Measurements from ENCODE around the gene CYGB. TPM values are rescaled to one million over a fixed set of nuclear protein-coding genes. Genes with fewer than 3 reads are reported as not detected.
A peak's percentile ranks its signal among the peaks of the same experiment; 100 is the strongest.
"Not testable (repeated sequence)": the region's sequence is repeated elsewhere in the genome, so short reads cannot be mapped to it uniquely, and the experiment has no call there.

Gene CYGB
- total and polyA plus RNA-seq, 4 donors = 0.83 to 7.8 (median 1.4) TPM

GRCh38 chr17:76534831-76535732 is 2.4 kb downstream of the CYGB start:
- no peaks in the 10 kb centered on the region for H3K9me3 ChIP-seq (ENCODE audit: control insufficient read depth in 4 of 4, low read length in 3 of 4)
- WGBS = 86% methylated on average over 7 of the region's 7 CpGs
- no peak for DNase-seq (ENCODE audit: low spot score)
- peak overlapping the region in 1 of 2 donors; percentile 12 for H3K27ac ChIP-seq (ENCODE audit: low read depth in 1 of 2, low read length in 2 of 2)
- peaks cover 3 to 30% (median 14%) of the 10 kb centered on the region in 4 donors for H3K4me1 ChIP-seq (ENCODE audit: control insufficient read depth in 4 of 4, insufficient read depth in 4 of 4, low read length in 3 of 4)
- no peak overlapping the region for H3K4me3 ChIP-seq (ENCODE audit: low read depth in 1 of 3, low read length in 3 of 3)
- H3K36me3 ChIP-seq (ENCODE audit: control insufficient read depth in 4 of 4, insufficient read depth in 3 of 4, low read depth in 1 of 4, low read length in 3 of 4) = no peaks in the 10 kb centered on the region
- H3K9ac ChIP-seq (ENCODE audit: low read depth in 1 of 2, low read length in 2 of 2) = no peak overlapping the region
- TF ChIP-seq HNF4G (IDR thresholded peaks at IDR 0.05) (no peak), HNF4A (conservative IDR thresholded peaks at IDR 0.05) (no peak), REST (IDR thresholded peaks at IDR 0.05) (no peak), RAD21 (IDR thresholded peaks at IDR 0.05) (no peak)
- H3K27me3 ChIP-seq (ENCODE audit: control insufficient read depth in 4 of 4, insufficient read depth in 4 of 4, low read length in 3 of 4) = no peaks in the 10 kb centered on the region

GRCh38 chr17:76533640-76534359 is 3.7 kb downstream of the CYGB start:
- not testable (repeated sequence) for H3K9me3 ChIP-seq (ENCODE audit: control insufficient read depth in 4 of 4, low read length in 3 of 4); H3K36me3 ChIP-seq (ENCODE audit: control insufficient read depth in 4 of 4, insufficient read depth in 3 of 4, low read depth in 1 of 4, low read length in 3 of 4); H3K27me3 ChIP-seq (ENCODE audit: control insufficient read depth in 4 of 4, insufficient read depth in 4 of 4, low read length in 3 of 4); H3K27ac ChIP-seq (ENCODE audit: low read depth in 1 of 2, low read length in 2 of 2); H3K9ac ChIP-seq (ENCODE audit: low read depth in 1 of 2, low read length in 2 of 2); DNase-seq (ENCODE audit: low spot score); H3K4me3 ChIP-seq (ENCODE audit: low read depth in 1 of 3, low read length in 3 of 3)
- 94% methylated on average over 9 of the region's 9 CpGs for WGBS
- peaks cover 3 to 37% (median 17%) of the 10 kb centered on the region in 4 donors for H3K4me1 ChIP-seq (ENCODE audit: control insufficient read depth in 4 of 4, insufficient read depth in 4 of 4, low read length in 3 of 4)

GRCh38 chr17:76532072-76532651 is 5.3 kb downstream of the CYGB start:
- H3K9me3 ChIP-seq (ENCODE audit: control insufficient read depth in 4 of 4, low read length in 3 of 4) = no peaks in the 10 kb centered on the region
- DNase-seq (ENCODE audit: low spot score) = no peak
- no peak overlapping the region for H3K4me3 ChIP-seq (ENCODE audit: low read depth in 1 of 3, low read length in 3 of 3)
- peak overlapping the region; percentile 29 to 32 for H3K27ac ChIP-seq (ENCODE audit: low read depth in 1 of 2, low read length in 2 of 2)
- WGBS = 84% methylated on average over 8 of the region's 8 CpGs
- TF ChIP-seq HNF4A (conservative IDR thresholded peaks at IDR 0.05) (no peak), RXRA (IDR thresholded peaks at IDR 0.05) (no peak), SP1 (IDR thresholded peaks at IDR 0.05) (no peak), RAD21 (IDR thresholded peaks at IDR 0.05) (no peak), FOXA2 (IDR thresholded peaks at IDR 0.05) (no peak), EGR1 (IDR thresholded peaks at IDR 0.05; ENCODE audit: low read depth in 2 of 2) (no peak), TAF1 (conservative IDR thresholded peaks at IDR 0.05) (no peak), HNF4G (IDR thresholded peaks at IDR 0.05) (no peak), JUND (IDR thresholded peaks at IDR 0.05) (no peak)
- TF ChIP-seq, protein P1, sequence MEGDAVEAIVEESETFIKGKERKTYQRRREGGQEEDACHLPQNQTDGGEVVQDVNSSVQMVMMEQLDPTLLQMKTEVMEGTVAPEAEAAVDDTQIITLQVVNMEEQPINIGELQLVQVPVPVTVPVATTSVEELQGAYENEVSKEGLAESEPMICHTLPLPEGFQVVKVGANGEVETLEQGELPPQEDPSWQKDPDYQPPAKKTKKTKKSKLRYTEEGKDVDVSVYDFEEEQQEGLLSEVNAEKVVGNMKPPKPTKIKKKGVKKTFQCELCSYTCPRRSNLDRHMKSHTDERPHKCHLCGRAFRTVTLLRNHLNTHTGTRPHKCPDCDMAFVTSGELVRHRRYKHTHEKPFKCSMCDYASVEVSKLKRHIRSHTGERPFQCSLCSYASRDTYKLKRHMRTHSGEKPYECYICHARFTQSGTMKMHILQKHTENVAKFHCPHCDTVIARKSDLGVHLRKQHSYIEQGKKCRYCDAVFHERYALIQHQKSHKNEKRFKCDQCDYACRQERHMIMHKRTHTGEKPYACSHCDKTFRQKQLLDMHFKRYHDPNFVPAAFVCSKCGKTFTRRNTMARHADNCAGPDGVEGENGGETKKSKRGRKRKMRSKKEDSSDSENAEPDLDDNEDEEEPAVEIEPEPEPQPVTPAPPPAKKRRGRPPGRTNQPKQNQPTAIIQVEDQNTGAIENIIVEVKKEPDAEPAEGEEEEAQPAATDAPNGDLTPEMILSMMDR (IDR thresholded peaks at IDR 0.05; ENCODE audit: low read depth, low read length, missing input control) = no peak
- TF ChIP-seq, protein P2, sequence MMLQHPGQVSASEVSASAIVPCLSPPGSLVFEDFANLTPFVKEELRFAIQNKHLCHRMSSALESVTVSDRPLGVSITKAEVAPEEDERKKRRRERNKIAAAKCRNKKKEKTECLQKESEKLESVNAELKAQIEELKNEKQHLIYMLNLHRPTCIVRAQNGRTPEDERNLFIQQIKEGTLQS (IDR thresholded peaks at IDR 0.05) = no peak
- no peak overlapping the region for H3K9ac ChIP-seq (ENCODE audit: low read depth in 1 of 2, low read length in 2 of 2)
- no peaks in the 10 kb centered on the region for H3K27me3 ChIP-seq (ENCODE audit: control insufficient read depth in 4 of 4, insufficient read depth in 4 of 4, low read length in 3 of 4)
- H3K4me1 ChIP-seq (ENCODE audit: control insufficient read depth in 4 of 4, insufficient read depth in 4 of 4, low read length in 3 of 4) = peaks cover 1 to 40% (median 14%) of the 10 kb centered on the region in 4 donors
- no peaks in the 10 kb centered on the region for H3K36me3 ChIP-seq (ENCODE audit: control insufficient read depth in 4 of 4, insufficient read depth in 3 of 4, low read depth in 1 of 4, low read length in 3 of 4)
